ENCODE data around the gene GRID2. TPM values are rescaled to one million over a fixed set of nuclear protein-coding genes. Genes with fewer than 3 reads are reported as not detected.

GRID2 gene
- total and polyA plus RNA-seq, 2 experiments from 2014 or later, result 0.12 TPM; not detected in 1

DNA sequence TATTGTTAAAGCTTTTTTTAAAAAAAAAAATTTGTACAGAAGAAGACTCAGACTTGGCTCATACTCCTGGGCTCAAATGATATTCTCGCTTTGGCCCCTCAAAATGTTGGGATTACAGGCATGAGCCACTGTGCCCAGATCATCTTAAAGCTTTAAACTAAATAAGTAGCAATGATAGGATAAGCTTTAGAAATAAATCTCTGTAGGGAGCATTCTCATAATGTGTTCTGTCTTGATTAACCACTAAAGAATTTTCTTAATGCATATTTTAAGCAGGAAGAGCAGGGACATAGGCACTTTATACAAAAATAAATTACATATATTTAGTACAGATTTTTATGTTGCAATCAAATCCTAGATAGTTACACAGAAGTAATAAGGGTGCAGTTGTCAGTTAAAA is 667.2 kb downstream of the GRID2 start:
- Histone ChIP-seq H3K4me3 (no peak overlapping the region), H3K27me3 (no peaks in the 10 kb centered on the region), H3K9me3 (ENCODE audit: low read depth) (no peaks in the 10 kb centered on the region), H3K36me3 (no peaks in the 10 kb centered on the region), H3K27ac (no peak overlapping the region), H3K4me1 (ENCODE audit: low read depth) (no peaks in the 10 kb centered on the region)
- TF ChIP-seq, protein P1, sequence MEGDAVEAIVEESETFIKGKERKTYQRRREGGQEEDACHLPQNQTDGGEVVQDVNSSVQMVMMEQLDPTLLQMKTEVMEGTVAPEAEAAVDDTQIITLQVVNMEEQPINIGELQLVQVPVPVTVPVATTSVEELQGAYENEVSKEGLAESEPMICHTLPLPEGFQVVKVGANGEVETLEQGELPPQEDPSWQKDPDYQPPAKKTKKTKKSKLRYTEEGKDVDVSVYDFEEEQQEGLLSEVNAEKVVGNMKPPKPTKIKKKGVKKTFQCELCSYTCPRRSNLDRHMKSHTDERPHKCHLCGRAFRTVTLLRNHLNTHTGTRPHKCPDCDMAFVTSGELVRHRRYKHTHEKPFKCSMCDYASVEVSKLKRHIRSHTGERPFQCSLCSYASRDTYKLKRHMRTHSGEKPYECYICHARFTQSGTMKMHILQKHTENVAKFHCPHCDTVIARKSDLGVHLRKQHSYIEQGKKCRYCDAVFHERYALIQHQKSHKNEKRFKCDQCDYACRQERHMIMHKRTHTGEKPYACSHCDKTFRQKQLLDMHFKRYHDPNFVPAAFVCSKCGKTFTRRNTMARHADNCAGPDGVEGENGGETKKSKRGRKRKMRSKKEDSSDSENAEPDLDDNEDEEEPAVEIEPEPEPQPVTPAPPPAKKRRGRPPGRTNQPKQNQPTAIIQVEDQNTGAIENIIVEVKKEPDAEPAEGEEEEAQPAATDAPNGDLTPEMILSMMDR (IDR thresholded peaks at IDR 0.05; ENCODE audit: low read depth, low read length), result no peak
- DNase-seq (ENCODE audit: low read depth in 1 of 2, low spot score in 1 of 2), result no peak

DNA sequence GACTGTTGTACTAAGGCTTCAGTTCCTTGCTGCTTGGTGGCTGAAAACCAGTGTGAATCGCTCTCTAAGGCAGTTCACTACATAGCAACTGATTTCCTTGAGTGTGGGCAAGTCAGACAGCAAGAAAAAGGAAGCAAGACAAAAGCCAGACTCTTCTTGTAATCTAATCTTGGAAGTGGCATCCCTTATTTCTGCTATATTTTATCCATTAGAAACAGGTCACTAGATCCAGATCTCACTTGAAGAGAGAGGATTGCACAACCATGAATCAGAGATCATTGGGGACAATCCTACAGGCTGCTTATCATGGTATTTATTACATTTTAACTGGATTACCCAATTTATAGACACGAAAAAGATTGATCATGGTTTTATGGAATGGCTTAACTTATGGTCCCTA is 684.5 kb downstream of the GRID2 start:
- TF ChIP-seq, protein P1 (IDR thresholded peaks at IDR 0.05; ENCODE audit: low read depth, low read length), result no peak

DNA sequence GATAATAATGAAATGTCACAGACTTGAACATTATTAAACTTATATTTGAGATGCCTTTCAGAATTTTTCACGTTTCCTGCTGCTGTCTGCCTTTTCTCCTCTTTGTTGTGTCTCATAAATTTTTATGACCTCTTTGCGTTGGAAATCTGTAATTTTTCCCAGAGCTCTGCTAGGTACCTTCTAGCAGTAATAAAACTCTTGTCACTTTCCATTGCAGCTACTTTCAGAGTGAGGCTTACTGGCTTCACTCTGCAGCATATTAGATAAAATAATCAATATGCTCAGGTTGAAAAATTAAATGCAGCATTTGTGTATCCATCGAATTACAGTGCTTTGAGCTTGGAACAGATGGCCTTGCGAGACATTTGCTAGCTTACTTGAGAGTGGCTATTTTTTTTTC is 689.0 kb downstream of the GRID2 start:
- no peaks in the 10 kb centered on the region for H3K27me3 ChIP-seq
- H3K9me3 ChIP-seq (ENCODE audit: low read depth), result no peaks in the 10 kb centered on the region
- DNase-seq (ENCODE audit: low read depth in 1 of 2, low spot score in 1 of 2), result no peak
- H3K27ac ChIP-seq, result no peak overlapping the region
- no peak overlapping the region for H3K4me3 ChIP-seq
- TF ChIP-seq, protein P1 (IDR thresholded peaks at IDR 0.05; ENCODE audit: low read depth, low read length), result no peak
- no peaks in the 10 kb centered on the region for H3K36me3 ChIP-seq
- H3K4me1 ChIP-seq (ENCODE audit: low read depth), result no peaks in the 10 kb centered on the region

More for the DNA sequence above, 684.5 kb downstream of the GRID2 start:
- H3K36me3 ChIP-seq, result no peaks in the 10 kb centered on the region
- DNase-seq (ENCODE audit: low read depth in 1 of 2, low spot score in 1 of 2), result no peak
- H3K4me3 ChIP-seq, result no peak overlapping the region
- H3K27ac ChIP-seq, result no peak overlapping the region
- H3K9me3 ChIP-seq (ENCODE audit: low read depth), result no peaks in the 10 kb centered on the region
- no peaks in the 10 kb centered on the region for H3K4me1 ChIP-seq (ENCODE audit: low read depth)
- H3K27me3 ChIP-seq, result no peaks in the 10 kb centered on the region

DNA sequence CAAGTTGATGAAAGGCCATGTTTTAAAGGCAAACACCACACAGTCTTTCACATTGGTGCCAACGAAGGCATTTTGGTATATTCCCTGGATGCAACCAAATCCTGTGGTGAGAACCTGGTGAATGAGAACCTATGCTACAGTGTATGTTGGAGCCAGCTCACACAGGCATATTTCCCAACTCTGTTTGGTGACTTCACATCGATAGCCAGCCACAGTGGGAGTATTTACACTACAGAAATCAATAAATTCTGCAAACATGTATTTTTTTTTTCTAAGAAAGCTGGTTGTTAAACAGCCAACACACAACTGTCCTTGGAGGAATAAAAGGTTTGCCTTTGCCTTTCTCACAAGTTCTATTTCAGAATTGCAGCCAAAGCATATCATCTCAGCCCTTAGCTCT is 691.0 kb downstream of the GRID2 start:
- TF ChIP-seq, protein P1 (IDR thresholded peaks at IDR 0.05; ENCODE audit: low read depth, low read length), result no peak
- Histone ChIP-seq H3K36me3 (no peaks in the 10 kb centered on the region), H3K4me3 (no peak overlapping the region), H3K27me3 (no peaks in the 10 kb centered on the region), H3K4me1 (ENCODE audit: low read depth) (no peaks in the 10 kb centered on the region), H3K27ac (no peak overlapping the region), H3K9me3 (ENCODE audit: low read depth) (no peaks in the 10 kb centered on the region)
- DNase-seq (ENCODE audit: low read depth in 1 of 2, low spot score in 1 of 2), result no peak

DNA sequence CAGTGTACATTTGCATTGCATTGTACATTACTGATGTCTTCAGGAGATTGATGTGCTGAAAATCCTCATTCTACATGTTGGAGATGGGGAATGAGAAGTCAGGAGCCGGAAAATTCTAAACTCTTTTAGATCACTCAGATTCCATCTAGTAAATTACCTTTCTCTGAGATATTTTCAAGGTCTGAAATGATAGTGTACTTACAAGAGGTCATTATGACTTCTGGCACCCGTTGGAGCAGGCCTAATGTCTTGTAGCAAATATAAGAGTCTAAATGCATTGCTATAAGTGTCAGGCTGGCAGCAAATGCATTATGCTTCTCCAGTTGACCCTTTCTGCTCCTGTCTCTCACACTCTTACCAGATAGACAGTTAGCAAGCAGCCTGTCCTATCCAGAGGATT is 692.8 kb downstream of the GRID2 start:
- TF ChIP-seq, protein P1 (IDR thresholded peaks at IDR 0.05; ENCODE audit: low read depth, low read length), result no peak
- Histone ChIP-seq H3K27ac (no peak overlapping the region), H3K4me1 (ENCODE audit: low read depth) (no peaks in the 10 kb centered on the region), H3K36me3 (no peaks in the 10 kb centered on the region), H3K4me3 (no peak overlapping the region), H3K27me3 (no peaks in the 10 kb centered on the region), H3K9me3 (ENCODE audit: low read depth) (no peaks in the 10 kb centered on the region)
- DNase-seq (ENCODE audit: low read depth in 1 of 2, low spot score in 1 of 2), result no peak

DNA sequence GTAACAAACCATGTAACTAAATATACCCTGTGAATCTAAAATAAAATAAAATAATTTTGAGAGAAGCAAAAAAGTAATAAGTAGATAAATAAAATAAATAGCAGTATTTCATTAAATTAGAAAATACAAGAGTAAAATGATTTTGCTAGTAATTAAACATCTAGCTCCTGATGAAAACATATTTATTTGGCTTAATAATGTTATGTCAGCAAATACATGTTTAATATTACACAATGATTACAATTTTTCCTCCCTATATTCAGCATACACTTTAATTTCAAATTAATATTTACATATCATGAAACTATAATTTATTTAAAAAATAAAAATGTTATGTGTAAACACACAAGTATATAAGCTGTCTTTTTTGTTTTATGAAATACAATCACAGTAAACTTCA is 697.1 kb downstream of the GRID2 start:
- Histone ChIP-seq H3K27me3 (no peaks in the 10 kb centered on the region), H3K9me3 (ENCODE audit: low read depth) (no peaks in the 10 kb centered on the region), H3K27ac (no peak overlapping the region), H3K36me3 (no peaks in the 10 kb centered on the region), H3K4me1 (ENCODE audit: low read depth) (no peaks in the 10 kb centered on the region), H3K4me3 (no peak overlapping the region)
- DNase-seq (ENCODE audit: low read depth in 1 of 2, low spot score in 1 of 2), result no peak
- TF ChIP-seq, protein P1 (IDR thresholded peaks at IDR 0.05; ENCODE audit: low read depth, low read length), result no peak

All from cardiac muscle cell (in vitro differentiated cells and primary cell).